WTC11 (cell line): ENCODE data around the gene CCDC9. TPM values are rescaled to one million over a fixed set of nuclear protein-coding genes. Genes with fewer than 3 reads are reported as not detected.
A peak's percentile ranks its signal among the peaks of the same experiment; 100 is the strongest.

Experiments used
- ATAC-seq: fragments of 200-7000 bp; cut with Tn5 transposase; 2 replicates; pipeline ENCODE4 v1.10.0; 2021; ENCODE audit warnings: mild to moderate bottlenecking, moderate library complexity
- CTCF ChIA-PET: fragments of 300-600 bp; sonication (Branson Sonifier 250); formaldehyde crosslinking; loops from one replicate; lab custom pipeline; 2021; ENCODE audit warnings: antibody characterized with exemption; lab: Charles Lee
- POLR2A ChIA-PET: fragments of 350-600 bp; sonication (Branson Sonifier 250); formaldehyde crosslinking; loops from one replicate; lab custom pipeline; 2021; ENCODE audit warnings: antibody characterized with exemption; lab: Charles Lee
- DNase-seq: peaks from one replicate; pipeline ENCODE4 v3.0.0; 2021; ENCODE audit warnings: low spot score
- H3K27ac Mint-ChIP-seq: 2 replicates; pipeline ENCODE4 v1.8.0; 2021; ENCODE audit warnings: mixed read lengths
- H3K27me3 Mint-ChIP-seq: 2 replicates; pipeline ENCODE4 v1.8.0; 2021; ENCODE audit warnings: low read depth, mild to moderate bottlenecking, moderate library complexity, mixed read lengths
- H3K36me3 Mint-ChIP-seq: 2 replicates; pipeline ENCODE4 v1.8.0; 2021; ENCODE audit warnings: mixed read lengths
- H3K4me1 Mint-ChIP-seq: 2 replicates; pipeline ENCODE4 v1.8.0; 2022; ENCODE audit warnings: mixed read lengths
- H3K4me3 Mint-ChIP-seq: 2 replicates; pipeline ENCODE4 v1.8.0; 2021; ENCODE audit warnings: mild to moderate bottlenecking, moderate library complexity, mixed read lengths
- H3K9me3 Mint-ChIP-seq: 2 replicates; pipeline ENCODE4 v1.8.0; 2021; ENCODE audit warnings: mixed read lengths
- ATF1 ChIP-seq: sonication (generic); formaldehyde crosslinking; IDR thresholded peaks from 2 replicates; pipeline ENCODE4 v1.8.1; 2023; ENCODE audit warnings: mild to moderate bottlenecking, moderate library complexity, missing genetic modification reagents
- EMX1 ChIP-seq: fragments of 250-450 bp; sonication (Bioruptor Pico); IDR thresholded peaks from 2 replicates; pipeline ENCODE4 v1.8.0; 2021; ENCODE audit warnings: mild to moderate bottlenecking
- ESRRA ChIP-seq: sonication (generic); formaldehyde crosslinking; IDR thresholded peaks from 2 replicates; pipeline ENCODE4 v1.8.1; 2022; ENCODE audit warnings: mild to moderate bottlenecking, missing genetic modification reagents, borderline replicate concordance
- GABPB1 ChIP-seq: sonication (generic); formaldehyde crosslinking; IDR thresholded peaks from 2 replicates; pipeline ENCODE4 v1.8.1; 2023; ENCODE audit warnings: mild to moderate bottlenecking, missing genetic modification reagents
- HMGA2 ChIP-seq: fragments of 250-450 bp; sonication (Bioruptor Pico); IDR thresholded peaks from 2 replicates; pipeline ENCODE4 v1.4.0; 2021; ENCODE audit warnings: mild to moderate bottlenecking, moderate library complexity
- NFATC4 ChIP-seq: fragments of 250-450 bp; sonication (Bioruptor Pico); IDR thresholded peaks from 2 replicates; pipeline ENCODE4 v1.9.0; 2021; ENCODE audit warnings: mild to moderate bottlenecking
- NFE2L1 ChIP-seq: sonication (generic); formaldehyde crosslinking; IDR thresholded peaks from 2 replicates; pipeline ENCODE4 v1.8.1; 2023; ENCODE audit warnings: missing genetic modification reagents
- NR3C1 ChIP-seq: sonication (generic); formaldehyde crosslinking; conservative IDR thresholded peaks from 2 replicates; pipeline ENCODE4 v1.8.1; 2023; ENCODE audit warnings: low read depth, mild to moderate bottlenecking, missing genetic modification reagents
- SOX15 ChIP-seq: fragments of 250-450 bp; sonication (Bioruptor Pico); IDR thresholded peaks from 2 replicates; pipeline ENCODE4 v1.9.0; 2021; ENCODE audit warnings: mild to moderate bottlenecking
- TEAD1 ChIP-seq: sonication (generic); formaldehyde crosslinking; IDR thresholded peaks from 2 replicates; pipeline ENCODE4 v1.8.0; 2022; ENCODE audit warnings: mild to moderate bottlenecking, missing genetic modification reagents
- TP53 ChIP-seq: sonication (generic); formaldehyde crosslinking; IDR thresholded peaks from 2 replicates; pipeline ENCODE4 v1.8.1; 2023; ENCODE audit warnings: mild to moderate bottlenecking, missing genetic modification reagents
- ZNF121 ChIP-seq: sonication (generic); formaldehyde crosslinking; IDR thresholded peaks from 2 replicates; pipeline ENCODE4 v1.8.0; 2023; ENCODE audit warnings: missing genetic modification reagents
- ZNF396 ChIP-seq: fragments of 250-450 bp; sonication (Bioruptor Pico); IDR thresholded peaks from 2 replicates; pipeline ENCODE4 v1.8.0; 2021; ENCODE audit warnings: mild to moderate bottlenecking, moderate library complexity, borderline replicate concordance
- ZNF423 ChIP-seq: fragments of 250-450 bp; sonication (Bioruptor Pico); IDR thresholded peaks from 2 replicates; pipeline ENCODE4 v2.1.2; 2022; ENCODE audit warnings: mild to moderate bottlenecking, moderate library complexity
- total RNA-seq: library from RNA; stranded (reverse); gene quantifications from 3 replicates; pipeline ENCODE4 v1.2.3, GENCODE V29; 2021
- TF ChIP-seq, protein P1 (sequence below): sonication (generic); formaldehyde crosslinking; IDR thresholded peaks from 2 replicates; pipeline ENCODE4 v1.8.1; 2022; ENCODE audit warnings: low read depth, missing genetic modification reagents, borderline replicate concordance
- TF ChIP-seq, protein P2 (sequence below): sonication (generic); formaldehyde crosslinking; IDR thresholded peaks from 2 replicates; pipeline ENCODE4 v1.8.0; 2022; ENCODE audit warnings: mild to moderate bottlenecking, missing genetic modification reagents
- TF ChIP-seq, protein P3 (sequence below): sonication (generic); formaldehyde crosslinking; IDR thresholded peaks from 2 replicates; pipeline ENCODE4 v1.8.1; 2023; ENCODE audit warnings: mild to moderate bottlenecking, missing genetic modification reagents, moderate library complexity
- TF ChIP-seq, protein P4 (sequence below): fragments of 250-450 bp; sonication (Bioruptor Pico); conservative IDR thresholded peaks from 2 replicates; pipeline ENCODE4 v1.9.0; 2021; ENCODE audit warnings: mild to moderate bottlenecking
- TF ChIP-seq, protein P5 (sequence below): sonication (generic); formaldehyde crosslinking; IDR thresholded peaks from 2 replicates; pipeline ENCODE4 v1.8.0; 2023; ENCODE audit warnings: mild to moderate bottlenecking, missing genetic modification reagents
- TF ChIP-seq, protein P6 (sequence below): sonication (generic); formaldehyde crosslinking; conservative IDR thresholded peaks from 2 replicates; pipeline ENCODE4 v1.8.1; 2022; ENCODE audit warnings: mild to moderate bottlenecking, missing genetic modification reagents

Gene CCDC9
- total RNA-seq, 1 experiment from 2014 or later, result 37.7 TPM

DNA sequence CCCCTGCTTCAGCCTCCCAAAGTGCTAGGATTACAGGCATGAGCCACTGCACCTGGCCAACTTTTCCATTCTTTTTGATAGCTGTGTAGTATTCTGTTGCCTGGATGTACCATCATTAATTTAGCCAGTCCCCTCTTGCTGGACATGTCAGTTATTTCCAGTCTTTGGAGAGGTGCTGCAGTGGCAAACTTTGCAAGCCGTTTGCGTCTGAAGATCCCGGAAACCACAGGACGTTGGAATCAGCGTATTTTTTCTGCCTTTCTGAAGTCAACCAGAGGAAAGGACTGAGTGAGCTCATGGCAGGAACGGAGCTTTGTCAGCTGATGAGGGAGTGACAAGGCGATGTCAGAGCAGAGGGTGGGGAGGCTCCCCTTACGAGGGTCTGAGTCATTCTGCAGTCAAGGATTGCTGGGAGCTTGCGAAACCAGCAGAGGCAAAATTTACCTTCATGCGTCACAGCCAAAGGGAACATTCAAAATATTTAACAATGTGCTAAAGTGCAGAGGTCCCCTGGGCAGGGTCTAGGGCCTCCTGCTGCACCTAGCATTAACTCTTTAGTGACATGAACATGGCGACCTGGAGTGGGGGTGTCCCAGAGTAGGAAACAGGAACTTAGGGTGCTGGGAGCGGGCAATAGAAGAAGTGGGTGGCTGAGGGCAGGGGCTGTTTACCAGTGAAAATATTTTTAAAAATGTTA is 58.9 kb downstream of the CCDC9 start:
- H3K27ac Mint-ChIP-seq, result peak overlapping the region; percentile 15
- peaks cover 5% of the 10 kb centered on the region; the same call in 1 of the 2 replicates for H3K4me1 Mint-ChIP-seq
- H3K4me3 Mint-ChIP-seq, result no peak overlapping the region
- peaks cover 8% of the 10 kb centered on the region; the same call in 1 of the 2 replicates for H3K9me3 Mint-ChIP-seq
- DNase-seq (no peak), ATAC-seq (no peak)
- POLR2A ChIA-PET, result no interaction called here
- H3K27me3 Mint-ChIP-seq, result peaks cover 11% of the 10 kb centered on the region; the same call in 1 of the 2 replicates
- no peaks in the 10 kb centered on the region for H3K36me3 Mint-ChIP-seq
- TF ChIP-seq GABPB1 (CRISPR knock-in tag), result peak; percentile 90
- TF ChIP-seq, protein P1, sequence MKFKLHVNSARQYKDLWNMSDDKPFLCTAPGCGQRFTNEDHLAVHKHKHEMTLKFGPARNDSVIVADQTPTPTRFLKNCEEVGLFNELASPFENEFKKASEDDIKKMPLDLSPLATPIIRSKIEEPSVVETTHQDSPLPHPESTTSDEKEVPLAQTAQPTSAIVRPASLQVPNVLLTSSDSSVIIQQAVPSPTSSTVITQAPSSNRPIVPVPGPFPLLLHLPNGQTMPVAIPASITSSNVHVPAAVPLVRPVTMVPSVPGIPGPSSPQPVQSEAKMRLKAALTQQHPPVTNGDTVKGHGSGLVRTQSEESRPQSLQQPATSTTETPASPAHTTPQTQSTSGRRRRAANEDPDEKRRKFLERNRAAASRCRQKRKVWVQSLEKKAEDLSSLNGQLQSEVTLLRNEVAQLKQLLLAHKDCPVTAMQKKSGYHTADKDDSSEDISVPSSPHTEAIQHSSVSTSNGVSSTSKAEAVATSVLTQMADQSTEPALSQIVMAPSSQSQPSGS (CRISPR knock-in tag), result no peak
- CTCF ChIA-PET, result interaction anchor here (2.8 to 3.1 kb wide), 2 partner anchors 33 to 76 kb away, joined by 9 to 22 read pairs; partner anchors contain the start of gene DHX34

DNA sequence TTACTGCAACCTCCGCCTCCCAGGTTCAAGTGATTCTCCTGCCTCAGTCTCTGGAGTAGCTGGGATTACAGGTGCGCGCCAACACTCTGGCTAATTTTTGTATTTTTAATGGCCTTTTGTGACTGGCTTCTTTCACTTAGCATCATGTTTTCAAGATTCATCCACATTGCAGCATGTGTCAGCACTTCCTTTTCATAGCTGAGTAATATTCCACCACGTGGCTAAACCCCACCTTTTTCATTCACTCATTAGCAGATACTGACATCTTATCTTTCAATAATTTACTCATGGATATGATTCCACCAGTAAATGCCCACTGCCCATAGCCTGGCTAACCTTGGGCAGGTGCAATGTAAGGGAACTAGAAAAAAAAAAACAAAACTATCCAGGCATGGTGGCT is 60.2 kb downstream of the CCDC9 start:
- Mint-ChIP-seq H3K4me3 (no peak overlapping the region), H3K27me3 (peaks cover 6% of the 10 kb centered on the region; the same call in 1 of the 2 replicates), H3K27ac (no peak overlapping the region), H3K36me3 (no peaks in the 10 kb centered on the region), H3K4me1 (peaks cover 5% of the 10 kb centered on the region; the same call in 1 of the 2 replicates), H3K9me3 (peaks cover 8% of the 10 kb centered on the region)
- ATAC-seq, result no peak
- no peak for DNase-seq
- TF ChIP-seq ZNF121 (CRISPR knock-in tag), result no peak
- TF ChIP-seq, protein P2, sequence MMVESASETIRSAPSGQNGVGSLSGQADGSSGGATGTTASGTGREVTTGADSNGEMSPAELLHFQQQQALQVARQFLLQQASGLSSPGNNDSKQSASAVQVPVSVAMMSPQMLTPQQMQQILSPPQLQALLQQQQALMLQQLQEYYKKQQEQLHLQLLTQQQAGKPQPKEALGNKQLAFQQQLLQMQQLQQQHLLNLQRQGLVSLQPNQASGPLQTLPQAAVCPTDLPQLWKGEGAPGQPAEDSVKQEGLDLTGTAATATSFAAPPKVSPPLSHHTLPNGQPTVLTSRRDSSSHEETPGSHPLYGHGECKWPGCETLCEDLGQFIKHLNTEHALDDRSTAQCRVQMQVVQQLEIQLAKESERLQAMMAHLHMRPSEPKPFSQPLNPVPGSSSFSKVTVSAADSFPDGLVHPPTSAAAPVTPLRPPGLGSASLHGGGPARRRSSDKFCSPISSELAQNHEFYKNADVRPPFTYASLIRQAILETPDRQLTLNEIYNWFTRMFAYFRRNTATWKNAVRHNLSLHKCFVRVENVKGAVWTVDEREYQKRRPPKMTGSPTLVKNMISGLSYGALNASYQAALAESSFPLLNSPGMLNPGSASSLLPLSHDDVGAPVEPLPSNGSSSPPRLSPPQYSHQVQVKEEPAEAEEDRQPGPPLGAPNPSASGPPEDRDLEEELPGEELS (CRISPR knock-in tag), result no peak
- no peak for TF ChIP-seq NFE2L1 (CRISPR knock-in tag)
- CTCF ChIA-PET, result interaction anchor here (2.8 to 3.1 kb wide), 2 partner anchors 32 to 75 kb away, joined by 9 to 22 read pairs; partner anchors contain the start of gene DHX34
- POLR2A ChIA-PET, result no interaction called here

DNA sequence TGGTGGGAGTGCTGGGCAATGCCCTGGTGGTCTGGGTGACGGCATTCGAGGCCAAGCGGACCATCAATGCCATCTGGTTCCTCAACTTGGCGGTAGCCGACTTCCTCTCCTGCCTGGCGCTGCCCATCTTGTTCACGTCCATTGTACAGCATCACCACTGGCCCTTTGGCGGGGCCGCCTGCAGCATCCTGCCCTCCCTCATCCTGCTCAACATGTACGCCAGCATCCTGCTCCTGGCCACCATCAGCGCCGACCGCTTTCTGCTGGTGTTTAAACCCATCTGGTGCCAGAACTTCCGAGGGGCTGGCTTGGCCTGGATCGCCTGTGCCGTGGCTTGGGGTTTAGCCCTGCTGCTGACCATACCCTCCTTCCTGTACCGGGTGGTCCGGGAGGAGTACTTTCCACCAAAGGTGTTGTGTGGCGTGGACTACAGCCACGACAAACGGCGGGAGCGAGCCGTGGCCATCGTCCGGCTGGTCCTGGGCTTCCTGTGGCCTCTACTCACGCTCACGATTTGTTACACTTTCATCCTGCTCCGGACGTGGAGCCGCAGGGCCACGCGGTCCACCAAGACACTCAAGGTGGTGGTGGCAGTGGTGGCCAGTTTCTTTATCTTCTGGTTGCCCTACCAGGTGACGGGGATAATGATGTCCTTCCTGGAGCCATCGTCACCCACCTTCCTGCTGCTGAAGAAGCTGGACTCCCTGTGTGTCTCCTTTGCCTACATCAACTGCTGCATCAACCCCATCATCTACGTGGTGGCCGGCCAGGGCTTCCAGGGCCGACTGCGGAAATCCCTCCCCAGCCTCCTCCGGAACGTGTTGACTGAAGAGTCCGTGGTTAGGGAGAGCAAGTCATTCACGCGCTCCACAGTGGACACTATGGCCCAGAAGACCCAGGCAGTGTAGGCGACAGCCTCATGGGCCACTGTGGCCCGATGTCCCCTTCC is 63.9 kb downstream of the CCDC9 start:
- no peak for ATAC-seq
- POLR2A ChIA-PET, result no interaction called here
- no peak for DNase-seq
- Mint-ChIP-seq H3K4me3 (no peak overlapping the region), H3K36me3 (no peaks in the 10 kb centered on the region), H3K27ac (no peak overlapping the region), H3K4me1 (peaks cover 3% of the 10 kb centered on the region; the same call in 1 of the 2 replicates), H3K27me3 (peaks cover 3% of the 10 kb centered on the region; the same call in 1 of the 2 replicates), H3K9me3 (peaks cover 6% of the 10 kb centered on the region)
- CTCF ChIA-PET, result no interaction called here
- no peak for TF ChIP-seq TEAD1 (CRISPR knock-in tag)
- TF ChIP-seq, protein P3, sequence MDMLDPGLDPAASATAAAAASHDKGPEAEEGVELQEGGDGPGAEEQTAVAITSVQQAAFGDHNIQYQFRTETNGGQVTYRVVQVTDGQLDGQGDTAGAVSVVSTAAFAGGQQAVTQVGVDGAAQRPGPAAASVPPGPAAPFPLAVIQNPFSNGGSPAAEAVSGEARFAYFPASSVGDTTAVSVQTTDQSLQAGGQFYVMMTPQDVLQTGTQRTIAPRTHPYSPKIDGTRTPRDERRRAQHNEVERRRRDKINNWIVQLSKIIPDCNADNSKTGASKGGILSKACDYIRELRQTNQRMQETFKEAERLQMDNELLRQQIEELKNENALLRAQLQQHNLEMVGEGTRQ, result no peak
- TF ChIP-seq SOX15 (CRISPR knock-in tag), result no peak
- TF ChIP-seq, protein P4, sequence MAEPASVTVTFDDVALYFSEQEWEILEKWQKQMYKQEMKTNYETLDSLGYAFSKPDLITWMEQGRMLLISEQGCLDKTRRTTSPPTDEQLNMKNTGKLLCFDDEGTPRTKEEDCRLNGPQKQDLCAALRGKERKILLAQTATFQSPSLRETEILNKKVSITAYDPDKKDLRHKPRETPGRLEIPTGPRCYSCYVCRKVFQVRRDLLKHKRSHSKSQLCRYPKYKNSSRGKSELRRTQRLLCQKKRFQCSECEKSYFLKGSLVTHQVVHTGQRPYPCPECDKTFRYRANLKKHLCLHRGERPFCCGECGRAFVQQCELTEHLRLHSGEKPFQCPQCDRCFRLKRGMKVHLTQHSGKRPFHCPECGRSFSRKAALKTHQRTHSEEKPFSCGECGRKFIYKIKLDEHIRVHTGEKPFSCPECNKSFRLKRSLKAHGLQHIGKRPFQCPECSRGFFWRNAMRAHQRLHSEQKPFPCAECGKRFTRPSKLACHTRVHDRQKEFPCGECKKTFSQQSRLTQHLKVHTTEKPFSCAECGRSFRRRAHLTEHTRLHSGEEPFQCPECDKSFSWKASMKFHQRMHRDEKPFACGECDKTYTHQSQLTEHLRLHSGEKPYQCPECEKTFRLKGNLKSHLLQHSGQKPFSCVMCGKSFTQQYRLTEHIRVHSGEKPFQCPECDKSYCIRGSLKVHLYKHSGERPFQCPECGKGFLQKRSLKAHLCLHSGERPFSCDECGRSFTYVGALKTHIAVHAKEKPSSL, result no peak
- no peak for TF ChIP-seq HMGA2 (CRISPR knock-in tag)
- no peak for TF ChIP-seq TP53
- TF ChIP-seq NFATC4 (CRISPR knock-in tag), result no peak
- no peak for TF ChIP-seq ATF1
- no peak for TF ChIP-seq ESRRA (CRISPR knock-in tag)
- TF ChIP-seq, protein P5, sequence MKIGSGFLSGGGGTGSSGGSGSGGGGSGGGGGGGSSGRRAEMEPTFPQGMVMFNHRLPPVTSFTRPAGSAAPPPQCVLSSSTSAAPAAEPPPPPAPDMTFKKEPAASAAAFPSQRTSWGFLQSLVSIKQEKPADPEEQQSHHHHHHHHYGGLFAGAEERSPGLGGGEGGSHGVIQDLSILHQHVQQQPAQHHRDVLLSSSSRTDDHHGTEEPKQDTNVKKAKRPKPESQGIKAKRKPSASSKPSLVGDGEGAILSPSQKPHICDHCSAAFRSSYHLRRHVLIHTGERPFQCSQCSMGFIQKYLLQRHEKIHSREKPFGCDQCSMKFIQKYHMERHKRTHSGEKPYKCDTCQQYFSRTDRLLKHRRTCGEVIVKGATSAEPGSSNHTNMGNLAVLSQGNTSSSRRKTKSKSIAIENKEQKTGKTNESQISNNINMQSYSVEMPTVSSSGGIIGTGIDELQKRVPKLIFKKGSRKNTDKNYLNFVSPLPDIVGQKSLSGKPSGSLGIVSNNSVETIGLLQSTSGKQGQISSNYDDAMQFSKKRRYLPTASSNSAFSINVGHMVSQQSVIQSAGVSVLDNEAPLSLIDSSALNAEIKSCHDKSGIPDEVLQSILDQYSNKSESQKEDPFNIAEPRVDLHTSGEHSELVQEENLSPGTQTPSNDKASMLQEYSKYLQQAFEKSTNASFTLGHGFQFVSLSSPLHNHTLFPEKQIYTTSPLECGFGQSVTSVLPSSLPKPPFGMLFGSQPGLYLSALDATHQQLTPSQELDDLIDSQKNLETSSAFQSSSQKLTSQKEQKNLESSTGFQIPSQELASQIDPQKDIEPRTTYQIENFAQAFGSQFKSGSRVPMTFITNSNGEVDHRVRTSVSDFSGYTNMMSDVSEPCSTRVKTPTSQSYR (CRISPR knock-in tag), result no peak
- no peak for TF ChIP-seq ZNF423 (CRISPR knock-in tag)
- TF ChIP-seq NR3C1 (CRISPR knock-in tag), result no peak
- TF ChIP-seq, protein P6, sequence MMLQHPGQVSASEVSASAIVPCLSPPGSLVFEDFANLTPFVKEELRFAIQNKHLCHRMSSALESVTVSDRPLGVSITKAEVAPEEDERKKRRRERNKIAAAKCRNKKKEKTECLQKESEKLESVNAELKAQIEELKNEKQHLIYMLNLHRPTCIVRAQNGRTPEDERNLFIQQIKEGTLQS (CRISPR knock-in tag), result no peak
- no peak for TF ChIP-seq EMX1 (CRISPR knock-in tag)
- TF ChIP-seq ZNF396, result no peak
